Upper lobe of left lung (tissue), 4 donors: Measurements from ENCODE around the gene CARMIL3.
"Not testable (repeated sequence)": the region's sequence is repeated elsewhere in the genome, so short reads cannot be mapped to it uniquely, and the experiment has no call there.

ENCODE experiments used
- EP300 ChIP-seq, 4 donors: sonication (generic); formaldehyde crosslinking; IDR thresholded peaks; one replicate each; pipeline ENCODE4 v1.5.1; 2017; ENCODE audit warnings: antibody characterized with exemption in 4 of 4, control low read depth in 2 of 4
- POLR2A ChIP-seq, 4 donors: fragments of 450-650 bp; IDR thresholded peaks; one replicate each; pipeline ENCODE4 v1.5.1; 2016 to 2017; ENCODE audit warnings: antibody characterized with exemption in 4 of 4, mild to moderate bottlenecking in 2 of 4
- POLR2AphosphoS5 ChIP-seq, 2 donors: sonication (generic); formaldehyde crosslinking; IDR thresholded peaks; one replicate each; pipeline ENCODE4 v1.5.1; 2017; ENCODE audit warnings: antibody characterized with exemption in 2 of 2
- TF ChIP-seq, protein P1 (sequence below), 6 experiments: fragments of 450-650 bp in 4 of 6; fragments of 200-600 bp in 2 of 6; sonication (generic) in 2 of 6; IDR thresholded peaks; one replicate each; pipeline ENCODE4 v1.5.1; 2016 to 2019; ENCODE audit warnings: antibody characterized with exemption in 6 of 6

DNA sequence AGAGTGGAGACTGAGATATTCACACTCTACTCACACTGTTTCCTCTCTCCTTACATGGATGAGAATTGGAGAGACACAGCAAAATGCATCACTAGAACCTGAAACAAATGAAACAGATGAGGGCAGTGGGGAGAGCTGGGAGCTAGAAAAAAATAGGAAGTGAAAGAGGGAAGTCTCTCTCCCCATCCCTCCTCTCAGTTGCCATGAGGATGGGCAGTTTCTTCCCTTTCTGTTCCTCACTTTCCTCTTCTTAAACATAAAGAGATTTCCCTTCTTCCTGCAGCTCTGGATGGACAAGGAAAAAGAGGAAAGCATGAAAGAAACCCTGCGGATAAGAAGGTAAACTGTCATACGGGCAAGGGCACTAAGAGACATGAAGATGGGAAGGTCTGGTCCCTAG lies 2.8 kb upstream of the CARMIL3 start:
- not testable (repeated sequence) for TF ChIP-seq POLR2AphosphoS5, POLR2A, EP300 (IDR thresholded peaks at IDR 0.05)
- TF ChIP-seq, protein P1, sequence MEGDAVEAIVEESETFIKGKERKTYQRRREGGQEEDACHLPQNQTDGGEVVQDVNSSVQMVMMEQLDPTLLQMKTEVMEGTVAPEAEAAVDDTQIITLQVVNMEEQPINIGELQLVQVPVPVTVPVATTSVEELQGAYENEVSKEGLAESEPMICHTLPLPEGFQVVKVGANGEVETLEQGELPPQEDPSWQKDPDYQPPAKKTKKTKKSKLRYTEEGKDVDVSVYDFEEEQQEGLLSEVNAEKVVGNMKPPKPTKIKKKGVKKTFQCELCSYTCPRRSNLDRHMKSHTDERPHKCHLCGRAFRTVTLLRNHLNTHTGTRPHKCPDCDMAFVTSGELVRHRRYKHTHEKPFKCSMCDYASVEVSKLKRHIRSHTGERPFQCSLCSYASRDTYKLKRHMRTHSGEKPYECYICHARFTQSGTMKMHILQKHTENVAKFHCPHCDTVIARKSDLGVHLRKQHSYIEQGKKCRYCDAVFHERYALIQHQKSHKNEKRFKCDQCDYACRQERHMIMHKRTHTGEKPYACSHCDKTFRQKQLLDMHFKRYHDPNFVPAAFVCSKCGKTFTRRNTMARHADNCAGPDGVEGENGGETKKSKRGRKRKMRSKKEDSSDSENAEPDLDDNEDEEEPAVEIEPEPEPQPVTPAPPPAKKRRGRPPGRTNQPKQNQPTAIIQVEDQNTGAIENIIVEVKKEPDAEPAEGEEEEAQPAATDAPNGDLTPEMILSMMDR (IDR thresholded peaks at IDR 0.05): not testable (repeated sequence)
